ENCODE results near the gene NDUFB2.

NDUFB2 gene

DNA sequence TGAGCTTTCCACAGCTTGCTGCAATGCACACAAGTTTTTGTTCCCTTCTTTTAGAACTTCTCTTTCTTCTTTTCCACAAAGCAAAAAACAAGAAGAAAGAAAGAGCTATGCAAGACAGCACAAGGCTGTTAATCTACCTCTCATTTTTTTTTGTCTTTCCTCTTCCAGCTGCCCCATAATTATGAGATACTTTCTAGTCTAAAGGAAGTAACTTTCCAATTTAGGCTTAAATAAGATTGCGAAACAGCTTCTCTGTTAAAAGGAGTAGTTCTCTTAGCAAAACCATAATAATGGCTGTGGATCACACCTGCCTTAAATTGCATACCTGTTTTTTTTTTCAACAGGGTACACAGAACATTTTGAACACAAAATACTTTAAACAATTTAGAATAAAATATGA lies 56.0 kb downstream of the NDUFB2 start:
- Histone ChIP-seq H3K9ac (ENCODE audit: low read depth, low read length) (no peak overlapping the region), H3K9me3 (ENCODE audit: insufficient read depth, low read depth, low read length) (no peaks in the 10 kb centered on the region), H3K27me3 (ENCODE audit: insufficient read depth, low read length) (no peaks in the 10 kb centered on the region), H3K4me1 (ENCODE audit: insufficient read depth, low read length) (peaks cover 9% of the 10 kb centered on the region), H3K27ac (ENCODE audit: low read length) (no peak overlapping the region), H3K36me3 (ENCODE audit: insufficient read depth, low read depth, low read length) (peaks cover 12% of the 10 kb centered on the region), H3K4me3 (ENCODE audit: low read length) (no peak overlapping the region)

DNA sequence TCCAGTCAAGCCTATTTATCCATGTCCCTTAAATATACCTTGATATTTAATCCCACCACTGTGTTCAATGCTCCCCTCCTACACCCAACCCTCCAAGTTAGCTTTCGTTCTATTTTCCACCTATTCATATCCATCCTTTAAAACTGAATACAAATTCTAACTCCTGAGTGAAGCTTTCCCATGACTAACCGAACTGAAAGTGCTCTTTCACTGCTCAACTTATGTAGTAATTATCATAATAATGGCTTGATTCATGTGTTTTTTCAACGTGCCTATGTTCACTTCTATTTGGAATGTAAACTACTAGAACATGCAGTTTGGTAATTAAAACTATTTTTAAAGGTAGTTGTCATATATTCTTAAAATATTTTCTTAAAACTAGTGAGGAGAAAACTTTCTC lies 58.0 kb downstream of the NDUFB2 start:
- Histone ChIP-seq H3K4me3 (ENCODE audit: low read length) (0 out of 2 replicates have a peak overlapping the region, but pooled peaks have one; percentile 16), H3K4me1 (ENCODE audit: insufficient read depth, low read length) (peaks cover 9% of the 10 kb centered on the region), H3K27me3 (ENCODE audit: insufficient read depth, low read length) (no peaks in the 10 kb centered on the region), H3K9ac (ENCODE audit: low read depth, low read length) (no peak overlapping the region), H3K9me3 (ENCODE audit: insufficient read depth, low read depth, low read length) (no peaks in the 10 kb centered on the region), H3K36me3 (ENCODE audit: insufficient read depth, low read depth, low read length) (peaks cover 4% of the 10 kb centered on the region; the same call in 1 of the 2 replicates), H3K27ac (ENCODE audit: low read length) (no peak overlapping the region)
